GM21723 (cell line): ENCODE measurements around the gene PHF5A.
A peak's percentile ranks its signal among the peaks of the same experiment; 100 is the strongest.
"Not testable (repeated sequence)": the region's sequence is repeated elsewhere in the genome, so short reads cannot be mapped to it uniquely, and the experiment has no call there.

Experiments used
- ATAC-seq: cut with Tn5 transposase; IDR thresholded peaks from one replicate; pipeline ENCODE4 v1.9.1; 2021; ENCODE audit warnings: mild to moderate bottlenecking, moderate library complexity; ENCODE audit not compliant: unreplicated experiment

PHF5A gene

DNA sequence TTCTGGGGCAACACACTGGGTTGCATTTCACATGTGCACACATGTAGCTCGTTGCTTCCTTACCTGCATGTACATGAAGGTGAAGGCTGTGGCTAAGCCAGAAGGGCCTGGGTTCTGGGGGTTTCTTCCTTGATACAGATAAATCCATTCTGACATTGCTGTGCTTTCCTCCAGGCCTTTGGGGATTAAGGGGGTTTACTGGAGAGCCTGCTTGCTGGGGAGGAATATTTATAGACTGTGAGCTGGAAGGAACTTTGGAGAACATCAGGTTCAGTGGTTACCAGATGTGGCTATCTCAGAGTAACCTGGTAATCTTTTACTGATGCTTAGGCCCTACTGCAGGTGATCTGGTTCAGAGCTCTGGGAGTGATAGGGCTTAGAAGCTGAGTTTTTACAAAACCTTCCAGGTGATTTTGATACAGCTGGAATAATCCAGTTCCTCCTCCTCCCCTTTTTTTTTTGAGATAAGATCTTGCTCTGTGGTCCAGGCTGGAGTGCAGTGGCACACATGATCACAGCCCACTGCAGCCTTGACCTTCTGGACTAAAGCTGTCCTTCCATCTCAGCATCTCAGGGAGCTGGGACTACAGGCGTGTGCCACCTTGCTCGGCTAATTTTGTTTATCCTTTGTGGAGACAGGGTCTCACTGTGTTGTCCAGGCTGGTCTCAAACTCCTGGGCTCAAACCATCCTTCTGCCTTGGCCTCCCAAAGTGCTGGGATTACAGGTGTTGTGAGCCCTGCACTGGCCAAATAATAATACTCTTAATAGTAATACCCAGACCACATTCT lies 20.3 kb upstream of the PHF5A start:
- ATAC-seq = no peak

DNA sequence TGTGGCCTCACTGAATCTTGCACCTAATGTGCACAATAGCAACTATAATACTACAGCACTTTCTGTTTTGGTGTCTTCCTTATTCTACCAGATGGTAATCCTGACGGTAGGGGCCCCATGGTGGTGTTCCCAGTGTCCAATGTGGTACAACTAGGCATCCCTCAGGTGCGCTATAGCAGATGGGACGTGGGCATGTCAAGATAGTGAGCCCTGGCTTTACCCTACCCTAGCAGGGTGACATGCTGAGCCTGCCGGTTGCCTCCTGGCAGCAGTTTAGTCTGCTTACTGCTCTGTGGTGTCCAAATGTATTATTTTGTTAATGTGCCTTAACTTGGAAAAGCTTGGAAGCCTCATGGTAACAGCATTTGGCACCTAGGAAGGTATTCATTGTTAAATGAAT lies 19.6 kb upstream of the PHF5A start:
- ATAC-seq = no peak

DNA sequence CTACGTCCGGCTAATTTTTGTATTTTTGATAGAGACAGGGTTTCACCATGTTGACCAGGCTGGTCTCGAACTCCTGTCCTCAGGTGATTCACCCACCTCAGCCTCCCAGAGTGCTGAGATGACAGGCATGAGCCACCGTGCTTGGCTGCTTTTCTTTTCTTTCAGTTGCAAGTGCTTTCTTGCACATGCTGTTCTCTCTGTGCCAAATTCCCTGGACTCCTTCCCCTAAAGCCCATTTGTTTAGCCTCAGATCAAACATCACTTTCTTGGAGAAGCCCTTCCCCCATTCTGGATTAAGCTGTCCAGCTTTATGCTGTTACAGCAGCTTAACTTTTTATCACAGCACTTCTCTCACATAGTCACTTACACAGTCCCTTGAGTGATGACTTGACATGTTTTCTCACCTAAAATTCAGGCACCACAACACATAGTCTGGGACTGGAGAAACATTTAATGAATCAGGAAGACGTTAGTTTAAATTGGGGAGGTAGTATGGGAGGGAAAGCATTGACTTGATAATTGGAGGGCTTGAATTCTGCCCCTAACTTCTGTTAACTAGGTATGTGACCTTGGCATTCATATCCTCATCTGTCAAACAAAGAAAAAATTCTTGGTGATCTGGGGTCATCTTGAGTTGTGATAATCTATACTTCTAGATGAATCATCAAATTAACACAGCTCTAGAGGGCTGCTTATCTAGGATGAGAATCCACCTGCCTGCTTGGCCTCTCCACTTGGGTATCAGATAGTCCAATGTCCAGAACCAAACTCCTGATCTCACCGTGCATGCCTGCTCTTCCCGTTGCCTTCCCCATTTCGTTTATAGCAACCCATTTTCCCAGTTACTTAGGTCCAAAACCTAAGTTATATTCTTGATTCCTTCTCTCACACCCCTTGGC lies 18.8 kb upstream of the PHF5A start:
- ATAC-seq = no peak

DNA sequence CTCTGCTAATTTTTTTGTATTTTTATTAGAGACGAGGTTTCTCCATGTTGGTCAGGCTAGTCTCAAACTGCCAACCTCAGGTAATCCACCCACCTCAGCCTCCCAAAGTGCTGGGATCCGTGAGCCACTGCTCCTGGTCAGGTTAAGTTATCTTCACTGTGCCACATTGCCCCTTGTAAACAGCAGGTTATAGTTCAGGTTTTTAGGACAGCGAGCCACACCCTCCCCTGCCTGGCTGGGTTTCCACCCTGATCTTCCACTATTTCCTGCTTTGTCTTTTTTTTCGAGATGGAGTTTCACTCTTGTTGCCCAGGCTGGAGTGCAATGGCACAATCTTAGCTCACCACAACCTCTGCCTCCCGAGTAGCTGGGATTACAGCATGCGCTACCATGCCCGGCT lies 16.5 kb upstream of the PHF5A start:
- ATAC-seq = no peak

DNA sequence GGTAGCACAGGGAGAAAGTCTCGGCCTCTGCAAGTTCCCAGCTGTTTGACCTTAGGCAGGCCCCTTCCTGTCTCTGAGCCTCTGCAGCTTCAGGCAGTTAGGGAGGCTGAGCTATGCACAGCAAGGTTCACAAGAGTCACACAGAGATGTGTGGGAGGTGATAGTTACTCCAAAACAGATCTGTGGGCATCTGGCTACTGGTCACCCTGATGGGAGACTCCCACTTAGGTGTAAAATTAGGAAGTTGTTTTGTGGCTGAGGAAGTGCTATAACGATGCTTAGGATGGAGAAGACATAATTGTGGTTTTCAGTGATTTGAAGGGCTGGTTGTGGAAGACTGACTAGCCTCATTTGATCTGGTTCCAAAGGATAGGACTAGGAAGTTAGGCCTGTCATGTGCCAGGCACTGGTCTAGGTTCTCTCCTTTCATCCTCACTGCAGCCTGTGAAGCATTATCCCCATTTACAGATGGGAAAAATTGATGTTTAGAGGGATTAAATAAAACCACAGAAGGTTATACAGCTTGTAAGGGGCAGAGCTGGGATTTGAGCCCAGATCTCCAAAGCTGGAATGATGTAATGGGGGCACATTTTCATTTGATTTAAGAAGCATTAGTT lies 13.9 kb upstream of the PHF5A start:
- ATAC-seq = no peak

DNA sequence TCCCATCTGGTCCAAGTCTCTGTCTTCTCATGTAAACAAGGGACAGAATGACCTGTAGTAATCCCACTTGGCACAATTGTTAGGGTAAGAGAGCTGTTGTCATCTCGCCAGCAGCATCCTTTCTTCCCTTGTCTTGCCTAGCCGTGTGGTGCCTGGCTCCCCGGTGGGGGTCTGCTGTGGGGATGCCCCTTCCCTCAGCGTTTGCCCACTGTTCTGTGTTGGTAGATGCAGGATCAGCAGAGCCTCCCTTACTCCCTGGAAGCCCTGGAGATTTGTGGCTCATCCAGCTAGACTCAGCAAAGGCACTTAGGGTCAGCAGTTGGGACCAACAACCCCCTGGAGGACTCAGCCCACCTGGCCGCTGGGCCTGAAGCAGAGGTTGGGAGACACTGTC lies 13.4 kb upstream of the PHF5A start:
- ATAC-seq = no peak

DNA sequence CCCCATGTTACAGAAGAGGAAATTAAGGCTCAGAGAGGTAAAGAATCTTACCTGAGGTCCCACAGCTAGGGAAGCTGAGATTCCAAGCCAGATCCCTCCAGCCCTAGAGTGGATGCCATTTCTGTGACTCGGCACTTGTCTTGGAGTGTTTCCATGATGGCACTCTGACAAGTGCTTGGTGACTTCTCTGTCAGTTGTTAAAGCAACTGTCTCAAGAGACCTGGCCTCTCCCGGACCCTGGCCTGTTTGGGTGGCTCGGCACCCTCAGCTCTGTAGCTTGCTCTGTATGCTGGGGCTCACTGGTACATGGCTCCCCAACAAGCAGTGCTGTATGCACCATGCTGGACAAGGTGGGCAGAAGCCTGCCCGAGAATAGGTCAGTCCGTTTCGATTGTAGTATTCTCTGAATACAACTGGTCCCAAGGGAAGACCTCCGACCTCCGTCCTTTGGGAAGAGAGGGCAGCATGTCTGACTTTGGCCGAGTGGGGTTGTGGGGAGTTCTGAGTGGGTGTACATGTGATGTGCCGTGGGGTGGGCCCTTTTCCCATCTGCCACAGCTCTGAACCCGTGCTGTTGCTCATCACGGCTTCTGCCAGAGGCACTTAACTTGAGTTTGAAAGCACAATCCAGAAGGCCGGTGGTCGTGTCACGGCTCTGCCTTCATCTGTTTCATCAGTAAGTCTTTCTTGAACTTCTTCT lies 12.8 kb upstream of the PHF5A start:
- no peak for ATAC-seq

DNA sequence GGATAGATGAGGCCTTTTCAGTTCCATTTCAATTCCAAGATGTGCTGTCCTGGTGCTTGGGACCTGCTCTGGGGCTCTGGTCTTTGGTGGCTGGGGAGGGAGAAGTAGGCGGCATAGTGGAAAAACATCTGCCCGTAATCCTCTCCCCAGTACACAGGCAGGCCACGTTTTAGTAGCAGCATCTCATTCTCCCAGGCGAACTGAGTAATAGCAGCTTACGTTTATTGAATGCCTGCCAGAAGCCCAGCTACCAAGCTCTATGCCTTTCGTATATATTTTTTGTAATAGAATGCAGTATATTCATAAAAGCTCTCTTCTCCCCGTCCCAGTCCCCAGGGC lies 11.9 kb upstream of the PHF5A start:
- ATAC-seq = no peak

DNA sequence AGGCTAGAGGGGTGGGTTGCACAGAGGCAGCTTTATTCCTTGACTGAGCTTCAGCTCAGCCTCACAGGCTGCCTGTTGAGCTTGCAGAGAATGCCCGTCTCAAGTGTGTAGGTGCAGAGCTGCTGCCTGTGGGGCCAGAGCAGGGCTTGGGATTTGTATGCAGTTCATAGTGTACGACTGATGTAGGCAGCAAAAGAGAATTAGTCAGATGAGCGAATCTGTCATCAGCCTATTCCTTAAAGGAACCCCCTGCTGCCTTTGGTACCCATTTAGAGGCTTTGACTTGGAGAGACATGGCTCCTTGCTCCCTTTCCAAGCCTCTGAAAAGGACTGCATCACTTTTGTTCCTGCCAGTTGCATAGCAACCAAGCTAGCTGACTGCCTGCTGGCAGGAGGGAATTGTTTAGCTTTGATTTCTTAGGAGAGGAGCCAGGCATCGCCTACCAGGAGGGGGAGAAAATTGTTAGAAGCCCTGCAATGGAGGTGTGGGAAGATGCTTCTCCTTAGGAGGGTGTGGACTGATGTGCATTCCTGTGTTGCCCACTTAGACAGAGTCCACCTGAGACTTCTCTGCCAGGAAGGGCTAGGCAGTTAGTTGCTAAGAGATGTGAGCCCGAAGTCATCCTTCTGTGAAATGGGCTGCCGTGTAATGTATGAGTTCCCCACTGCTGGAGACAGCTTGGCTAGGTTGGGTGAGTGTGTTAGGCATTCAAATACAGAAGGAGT lies 11.3 kb upstream of the PHF5A start:
- ATAC-seq = no peak

DNA sequence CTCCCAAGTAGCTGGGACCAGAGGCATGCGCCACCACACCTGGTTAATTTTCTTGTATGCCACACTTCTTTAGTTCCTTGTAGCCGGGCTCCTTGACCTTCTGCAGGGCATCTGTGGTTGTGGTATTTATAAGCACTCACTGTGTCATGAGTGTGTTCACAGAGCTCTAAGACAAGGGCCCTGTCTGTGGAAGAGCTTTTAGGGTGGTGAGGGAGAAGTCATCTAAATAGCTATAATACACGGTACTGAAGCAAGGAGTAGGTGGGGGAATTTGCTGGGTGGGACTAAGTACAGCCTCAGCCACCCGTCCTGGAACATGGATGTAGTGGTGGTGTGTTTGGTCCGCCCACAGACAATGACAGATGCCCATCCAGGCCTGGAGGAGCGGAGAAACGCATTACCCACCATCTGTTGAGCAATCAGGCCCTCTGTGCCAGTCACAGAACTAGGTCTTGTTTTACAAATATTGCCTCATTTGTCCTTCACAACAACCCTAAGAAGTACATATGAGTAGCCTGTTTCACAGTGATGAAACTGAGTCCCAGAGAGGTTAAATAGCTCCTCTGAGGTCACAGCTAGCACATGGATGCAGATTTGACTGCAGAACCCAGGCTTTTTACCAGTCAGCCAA lies 10.5 kb upstream of the PHF5A start:
- ATAC-seq = no peak

DNA sequence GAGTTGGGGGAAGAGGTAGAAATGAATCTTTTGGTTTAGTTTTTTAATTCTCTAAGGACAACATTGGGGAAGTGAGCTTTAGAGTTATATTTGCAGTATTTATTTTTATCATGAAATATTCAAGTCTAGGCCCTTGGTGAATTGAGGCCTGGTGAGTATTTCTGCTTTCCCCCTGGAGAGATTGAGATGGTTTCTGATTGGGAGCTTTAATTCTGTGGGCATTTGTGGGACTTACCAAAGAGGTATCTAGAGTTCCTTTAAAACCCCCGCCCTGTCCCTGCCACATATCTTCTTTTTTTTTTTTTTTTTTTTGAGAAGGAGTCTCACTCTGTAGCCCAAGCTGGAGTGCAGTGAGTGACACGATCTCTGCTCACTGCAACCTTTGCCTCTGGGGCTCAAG lies 10.0 kb upstream of the PHF5A start:
- ATAC-seq = no peak

DNA sequence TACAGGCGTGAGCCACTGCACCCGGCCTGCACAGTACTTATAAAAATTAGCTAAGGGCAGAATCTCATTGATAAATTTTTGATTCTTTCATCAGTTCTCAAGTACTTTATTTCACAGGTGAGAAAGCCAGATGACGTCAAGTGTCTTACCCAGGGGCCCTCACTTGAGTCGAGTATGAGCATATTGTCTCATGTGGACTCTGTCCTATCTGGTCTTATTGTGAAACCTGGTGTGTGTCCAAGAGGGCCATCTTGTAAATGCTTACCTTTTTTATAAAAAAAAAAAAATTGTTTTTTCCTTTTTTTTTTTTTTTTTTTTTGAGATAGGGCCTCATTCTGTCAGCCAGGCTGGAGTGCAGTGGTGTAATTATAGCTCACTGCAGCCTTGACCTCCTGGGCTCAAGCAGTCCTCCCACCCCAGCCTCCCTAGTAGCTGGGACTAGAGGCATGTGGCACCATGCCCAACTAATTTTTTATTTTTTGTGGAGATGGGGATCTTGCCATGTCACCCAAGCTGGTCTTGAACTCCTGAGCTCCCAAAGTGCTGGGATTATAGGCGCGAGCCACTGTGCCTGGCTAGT lies 6.5 kb upstream of the PHF5A start:
- ATAC-seq = no peak

DNA sequence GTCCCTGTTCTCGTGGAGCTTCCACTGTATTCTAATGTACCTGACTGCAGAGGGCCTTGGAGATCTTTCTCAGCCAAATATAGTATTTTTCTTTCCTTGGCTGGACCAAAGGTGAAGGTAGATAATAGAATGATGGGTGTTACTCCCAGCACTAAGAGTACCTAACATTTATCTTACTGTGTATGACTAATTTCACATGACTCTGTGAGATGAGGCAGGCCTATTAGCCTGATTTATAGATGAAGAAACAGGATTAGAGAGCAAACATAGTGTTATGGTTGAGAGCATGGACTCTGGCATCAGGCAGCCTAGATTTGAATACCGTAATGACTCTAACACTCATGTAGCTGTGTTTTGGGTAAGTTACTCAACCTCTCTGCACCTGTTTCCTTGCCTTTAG lies 3.1 kb upstream of the PHF5A start:
- ATAC-seq = no peak

DNA sequence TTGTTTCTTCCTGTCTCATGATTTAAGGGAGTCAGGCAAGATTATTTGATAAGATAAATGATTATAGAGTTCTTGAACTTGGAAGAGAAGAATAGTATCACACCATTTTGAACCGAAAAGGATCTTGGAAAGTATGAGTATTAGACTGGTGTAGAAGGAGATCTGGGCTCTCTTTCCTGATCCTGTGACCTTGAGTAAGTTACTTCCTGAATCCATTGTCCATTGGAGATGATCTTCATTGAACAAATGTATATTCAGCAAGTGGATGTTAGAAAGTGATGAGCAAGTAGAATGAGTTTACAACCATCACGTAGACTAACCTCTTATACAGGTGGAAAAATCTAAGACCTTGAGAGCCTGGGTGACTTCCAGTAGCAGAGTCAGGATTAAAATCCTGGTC lies 2.4 kb upstream of the PHF5A start:
- no peak for ATAC-seq

DNA sequence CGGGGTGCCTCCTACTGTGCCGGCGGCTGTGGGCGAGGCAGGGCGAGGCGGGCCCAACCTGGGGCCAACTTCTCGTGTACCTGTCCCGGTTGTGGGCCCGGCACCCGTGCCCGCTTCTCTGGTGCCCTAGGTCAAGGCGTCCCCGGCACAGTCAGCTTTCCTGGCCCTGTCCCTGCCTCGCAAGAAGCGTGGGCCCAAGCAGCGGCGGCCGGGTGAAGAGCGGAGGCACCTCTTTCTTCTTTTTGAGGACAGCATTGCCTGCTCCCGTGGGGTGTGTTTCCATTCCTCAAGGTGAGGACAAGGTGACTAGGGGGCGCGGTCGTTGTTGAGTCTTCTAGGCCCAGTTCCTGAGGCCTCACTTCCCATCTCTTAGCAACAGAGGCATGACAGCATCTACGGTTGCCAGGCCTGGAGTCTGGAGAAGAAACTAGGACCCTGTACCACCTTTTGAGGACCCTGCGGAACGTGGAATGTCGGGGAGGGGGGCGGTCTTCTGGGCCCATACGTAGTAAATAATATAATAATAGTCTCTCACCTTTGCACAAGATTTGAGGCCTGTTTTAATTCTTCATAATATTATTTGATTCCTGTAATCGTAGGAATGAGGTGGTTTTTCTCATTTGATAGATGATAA lies 843 bp upstream of the PHF5A start:
- ATAC-seq = peak; percentile 29

DNA sequence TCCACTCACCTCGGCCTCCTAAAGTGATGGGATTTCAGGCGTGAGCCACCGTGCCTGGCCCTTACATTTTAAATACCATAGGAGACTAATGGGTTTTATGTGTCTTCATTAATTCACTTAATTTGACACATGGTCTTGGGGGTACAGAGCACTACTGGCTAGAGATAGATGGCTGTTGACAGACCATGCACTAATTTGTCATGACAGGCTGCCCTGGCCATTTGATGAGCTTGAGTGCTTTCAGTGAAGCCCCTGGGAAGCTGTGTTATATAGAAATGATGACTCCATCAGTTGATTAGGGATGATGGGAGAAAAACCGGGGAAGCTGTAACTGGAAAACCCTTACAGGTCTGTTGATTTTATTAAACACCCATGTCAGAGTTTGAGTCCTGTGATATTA lies 6.6 kb downstream of the PHF5A start:
- ATAC-seq = no peak

DNA sequence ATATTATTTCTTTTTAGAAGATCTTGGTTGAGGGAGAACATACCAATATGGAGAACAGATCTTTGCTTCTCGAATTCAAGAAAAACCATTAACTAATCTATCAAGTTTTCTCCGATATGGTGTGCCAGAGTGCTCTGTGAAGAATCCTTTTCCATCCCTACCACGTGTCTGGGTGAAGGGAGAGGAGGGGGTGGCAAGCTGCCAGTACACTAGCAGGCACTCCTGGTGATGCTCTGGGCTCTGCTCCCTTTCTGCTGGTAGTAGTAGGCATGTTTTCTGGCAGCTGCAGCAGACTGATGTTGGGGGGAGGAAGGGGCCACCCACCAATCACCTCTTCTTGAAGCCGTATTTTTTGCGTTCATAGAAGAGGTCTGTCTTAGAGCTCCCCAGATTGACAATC lies 8.4 kb downstream of the PHF5A start:
- not testable (repeated sequence) for ATAC-seq

DNA sequence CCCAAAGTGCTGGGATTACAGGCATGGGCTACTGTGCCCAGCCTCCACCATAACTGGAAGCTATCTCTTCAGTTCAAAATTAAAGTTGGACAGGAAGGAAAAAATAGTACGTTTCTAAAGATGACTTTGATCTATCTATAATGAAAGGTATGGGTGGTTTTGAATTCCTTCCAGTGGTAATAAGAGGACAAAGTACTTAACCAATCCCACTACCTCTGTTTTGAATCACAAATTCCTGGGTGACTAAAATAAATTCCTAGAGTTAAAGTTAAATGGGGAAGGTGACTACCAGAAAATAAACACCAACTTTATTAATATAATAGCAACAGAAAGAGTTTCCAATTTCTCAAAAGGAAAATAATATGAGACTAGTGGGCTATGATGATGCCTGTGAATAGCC lies 9.1 kb downstream of the PHF5A start:
- no peak for ATAC-seq

DNA sequence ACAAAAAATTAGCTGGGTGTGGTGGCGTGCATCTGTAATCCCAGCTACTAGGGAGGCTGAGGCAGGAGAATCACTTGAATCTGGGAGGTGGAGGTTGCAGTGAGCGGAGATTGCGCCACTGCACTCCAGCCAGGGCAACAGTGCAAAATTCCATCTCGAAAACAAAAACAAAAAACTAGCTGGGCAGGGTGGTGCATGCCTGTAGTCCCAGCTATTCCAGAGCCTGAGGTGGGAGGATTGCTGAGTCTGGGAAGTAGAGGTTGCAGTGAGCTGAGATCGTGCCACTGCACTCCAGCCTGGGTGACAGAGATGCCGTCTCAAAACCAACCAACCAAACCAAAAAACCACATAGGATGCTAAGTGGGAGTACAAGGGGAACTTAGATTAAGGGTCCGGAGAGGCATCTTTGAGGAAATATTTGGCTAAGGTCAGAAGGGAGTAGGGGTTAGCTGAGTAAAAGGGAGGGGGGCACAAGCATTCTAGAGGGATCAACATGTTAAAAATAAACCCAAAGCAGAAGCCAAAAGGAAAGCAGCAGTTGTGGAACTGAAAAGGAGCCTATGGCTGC lies 10.2 kb downstream of the PHF5A start:
- no peak for ATAC-seq
